Mesothelial cell of epicardium (in vitro differentiated cells): ENCODE measurements around the gene DCDC1. TPM values are rescaled to one million over a fixed set of nuclear protein-coding genes. Genes with fewer than 3 reads are reported as not detected.
A peak's percentile ranks its signal among the peaks of the same experiment; 100 is the strongest.

Experiments
- DNase-seq, 2 experiments: peaks; one replicate each; pipeline ENCODE4 v3.0.0; 2021; ENCODE audit warnings: low spot score in 2 of 2; ENCODE audit not compliant: unreplicated experiment in 2 of 2
- H3K27ac Mint-ChIP-seq: 2 replicates; pipeline ENCODE4 v1.8.0; 2021; ENCODE audit warnings: mixed read lengths
- H3K27me3 Mint-ChIP-seq: 2 replicates; pipeline ENCODE4 v1.8.0; 2021; ENCODE audit warnings: low read depth, mixed read lengths
- H3K36me3 Mint-ChIP-seq: 2 replicates; pipeline ENCODE4 v1.8.0; 2021; ENCODE audit warnings: mixed read lengths
- H3K4me1 Mint-ChIP-seq: 2 replicates; pipeline ENCODE4 v1.8.0; 2021; ENCODE audit warnings: mixed read lengths
- H3K4me3 Mint-ChIP-seq: 2 replicates; pipeline ENCODE4 v1.8.0; 2021; ENCODE audit warnings: mild to moderate bottlenecking, moderate library complexity, mixed read lengths
- H3K9me3 Mint-ChIP-seq: 2 replicates; pipeline ENCODE4 v1.8.0; 2021; ENCODE audit warnings: mixed read lengths
- total RNA-seq: library from RNA; stranded (reverse); gene quantifications from 3 replicates; pipeline ENCODE4 v1.2.1, GENCODE V29; 2021
- TF ChIP-seq, protein P1 (sequence below): fragments of 200-600 bp; sonication (generic); IDR thresholded peaks from one replicate; pipeline ENCODE4 v1.5.0; 2021; ENCODE audit warnings: antibody characterized with exemption; ENCODE audit not compliant: unreplicated experiment

DCDC1 gene
- total RNA-seq, 1 donor from 2014 or later, result 1.2 TPM

DNA sequence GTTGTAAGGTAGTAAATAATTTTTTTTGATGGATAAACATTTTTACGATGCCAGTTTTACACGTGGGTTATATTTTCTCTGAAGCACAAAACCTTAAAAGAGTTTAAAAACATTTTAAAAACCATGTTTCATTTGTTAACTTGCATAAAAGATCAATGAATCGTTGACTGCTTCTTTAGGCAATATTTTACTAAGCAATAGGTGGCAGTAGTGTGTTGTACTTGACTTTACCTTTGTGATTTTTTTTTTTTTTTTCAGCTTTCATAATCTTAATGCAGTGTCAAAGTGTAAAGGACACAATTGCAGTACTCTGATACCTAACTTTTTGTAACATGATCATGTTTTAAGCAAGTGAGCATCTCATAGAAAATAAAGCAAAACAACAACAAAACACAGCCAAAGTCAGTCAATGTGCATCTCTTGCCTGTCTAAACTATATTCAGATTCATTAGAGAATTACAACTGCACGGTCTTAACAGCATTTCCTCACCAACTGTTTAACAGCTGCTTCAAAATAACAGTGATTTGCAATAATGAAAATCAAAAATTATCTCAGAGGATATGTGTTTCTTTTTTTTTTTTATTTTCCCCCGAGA lies 27.8 kb upstream of the DCDC1 start:
- peaks cover 20% of the 10 kb centered on the region for H3K9me3 Mint-ChIP-seq
- no peak for DNase-seq
- no peaks in the 10 kb centered on the region for H3K4me1 Mint-ChIP-seq
- H3K36me3 Mint-ChIP-seq, result peaks cover 20% of the 10 kb centered on the region
- H3K4me3 Mint-ChIP-seq, result no peak overlapping the region
- H3K27me3 Mint-ChIP-seq, result no peaks in the 10 kb centered on the region
- no peak overlapping the region for H3K27ac Mint-ChIP-seq
- TF ChIP-seq, protein P1, sequence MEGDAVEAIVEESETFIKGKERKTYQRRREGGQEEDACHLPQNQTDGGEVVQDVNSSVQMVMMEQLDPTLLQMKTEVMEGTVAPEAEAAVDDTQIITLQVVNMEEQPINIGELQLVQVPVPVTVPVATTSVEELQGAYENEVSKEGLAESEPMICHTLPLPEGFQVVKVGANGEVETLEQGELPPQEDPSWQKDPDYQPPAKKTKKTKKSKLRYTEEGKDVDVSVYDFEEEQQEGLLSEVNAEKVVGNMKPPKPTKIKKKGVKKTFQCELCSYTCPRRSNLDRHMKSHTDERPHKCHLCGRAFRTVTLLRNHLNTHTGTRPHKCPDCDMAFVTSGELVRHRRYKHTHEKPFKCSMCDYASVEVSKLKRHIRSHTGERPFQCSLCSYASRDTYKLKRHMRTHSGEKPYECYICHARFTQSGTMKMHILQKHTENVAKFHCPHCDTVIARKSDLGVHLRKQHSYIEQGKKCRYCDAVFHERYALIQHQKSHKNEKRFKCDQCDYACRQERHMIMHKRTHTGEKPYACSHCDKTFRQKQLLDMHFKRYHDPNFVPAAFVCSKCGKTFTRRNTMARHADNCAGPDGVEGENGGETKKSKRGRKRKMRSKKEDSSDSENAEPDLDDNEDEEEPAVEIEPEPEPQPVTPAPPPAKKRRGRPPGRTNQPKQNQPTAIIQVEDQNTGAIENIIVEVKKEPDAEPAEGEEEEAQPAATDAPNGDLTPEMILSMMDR, result peak; percentile 59

DNA sequence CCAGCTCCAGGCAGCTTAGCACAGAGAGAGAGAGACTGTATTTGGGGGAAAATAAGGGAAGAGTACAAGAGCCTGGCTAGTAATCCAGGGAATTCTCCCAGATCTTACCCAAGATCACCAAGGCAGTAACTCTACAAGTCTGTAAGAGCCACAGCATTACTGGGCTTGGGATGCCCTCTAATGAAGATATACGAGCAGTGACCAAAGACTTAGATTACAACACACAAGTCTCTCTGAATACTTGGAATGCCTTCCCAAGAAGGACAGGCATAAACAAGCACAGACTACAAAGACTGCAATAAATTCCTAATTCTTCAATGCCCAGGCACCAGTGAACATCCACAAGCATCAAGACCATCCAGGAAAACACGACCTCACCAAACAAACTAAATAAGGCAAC lies 17.8 kb upstream of the DCDC1 start:
- Mint-ChIP-seq H3K4me1 (peaks cover 9% of the 10 kb centered on the region), H3K27ac (peak overlapping the region; percentile 87), H3K27me3 (no peaks in the 10 kb centered on the region), H3K9me3 (peaks cover 43% of the 10 kb centered on the region), H3K4me3 (no peak overlapping the region), H3K36me3 (peaks cover 39% of the 10 kb centered on the region)
- DNase-seq, result no peak
- TF ChIP-seq, protein P1, result no peak

DNA sequence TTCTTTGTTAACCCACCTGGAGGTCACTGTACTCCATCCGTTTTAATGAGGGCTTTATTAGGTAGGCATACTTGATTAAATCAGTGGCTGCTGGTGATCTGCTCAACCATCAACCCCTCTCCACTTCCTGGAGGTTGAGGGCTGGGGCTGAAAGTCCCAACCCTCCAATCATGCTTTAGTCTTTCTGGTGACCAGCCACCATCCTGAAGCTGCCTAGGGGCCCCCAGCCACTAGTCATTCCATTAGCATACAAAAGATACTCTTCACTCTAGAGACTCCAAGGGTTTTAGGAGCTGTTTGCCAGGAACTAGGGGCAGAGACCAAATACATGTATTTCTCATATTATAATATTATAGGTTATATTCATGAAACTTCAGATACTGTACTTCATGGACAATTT lies 13.6 kb upstream of the DCDC1 start:
- no peaks in the 10 kb centered on the region for H3K27me3 Mint-ChIP-seq
- no peak overlapping the region for H3K4me3 Mint-ChIP-seq
- peaks cover 17% of the 10 kb centered on the region for H3K36me3 Mint-ChIP-seq
- no peak for DNase-seq
- peaks cover 9% of the 10 kb centered on the region for H3K4me1 Mint-ChIP-seq
- H3K9me3 Mint-ChIP-seq, result peaks cover 8% of the 10 kb centered on the region
- H3K27ac Mint-ChIP-seq, result no peak overlapping the region
- TF ChIP-seq, protein P1, result no peak

DNA sequence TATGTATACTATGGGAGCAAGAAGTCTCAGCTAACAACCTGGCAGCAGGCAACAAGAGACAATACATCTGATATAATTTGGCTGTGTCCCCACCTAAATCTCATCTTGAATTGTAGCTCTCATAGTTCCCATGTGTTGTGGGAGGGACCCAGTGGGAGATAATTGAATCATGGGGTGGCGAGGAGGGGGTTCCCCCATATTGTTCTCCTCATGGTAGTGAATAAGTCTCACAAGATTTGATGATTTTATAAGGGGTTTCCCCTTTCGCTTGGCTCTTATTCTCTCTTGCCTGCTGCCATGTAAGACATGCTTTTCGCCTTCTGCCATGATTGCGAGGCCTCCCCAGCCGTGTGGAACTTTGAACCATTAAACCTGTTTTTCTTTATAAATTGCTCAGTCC lies 6.3 kb upstream of the DCDC1 start:
- Mint-ChIP-seq H3K36me3 (peaks cover 4% of the 10 kb centered on the region), H3K4me1 (peaks cover 4% of the 10 kb centered on the region), H3K27ac (no peak overlapping the region), H3K4me3 (no peak overlapping the region), H3K9me3 (no peaks in the 10 kb centered on the region), H3K27me3 (no peaks in the 10 kb centered on the region)
- TF ChIP-seq, protein P1, result no peak
- DNase-seq, result no peak

DNA sequence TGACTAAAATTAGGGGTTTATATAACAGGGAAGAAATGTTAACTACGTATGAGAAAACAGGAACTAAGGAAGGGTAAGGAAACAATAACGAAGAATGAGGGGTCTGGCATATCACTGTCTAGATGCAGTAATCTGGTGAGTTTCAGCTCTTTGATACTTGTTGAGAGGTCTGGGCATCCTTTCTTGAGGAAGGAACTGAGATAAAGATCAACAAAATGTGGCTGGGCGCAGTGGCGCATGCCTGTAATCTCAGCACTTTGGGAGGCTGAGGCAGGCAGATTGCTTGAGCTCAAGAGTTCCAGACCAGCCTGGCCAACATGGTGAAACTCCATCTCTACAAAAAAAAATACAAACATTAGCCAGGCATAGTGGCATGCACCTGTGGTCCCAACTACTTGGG lies 2.7 kb downstream of the DCDC1 start:
- DNase-seq, result no peak
- no peak overlapping the region for H3K4me3 Mint-ChIP-seq
- H3K4me1 Mint-ChIP-seq, result peaks cover 15% of the 10 kb centered on the region
- TF ChIP-seq, protein P1, result no peak
- no peaks in the 10 kb centered on the region for H3K9me3 Mint-ChIP-seq
- H3K36me3 Mint-ChIP-seq, result no peaks in the 10 kb centered on the region
- H3K27ac Mint-ChIP-seq, result no peak overlapping the region
- peaks cover 40% of the 10 kb centered on the region for H3K27me3 Mint-ChIP-seq

DNA sequence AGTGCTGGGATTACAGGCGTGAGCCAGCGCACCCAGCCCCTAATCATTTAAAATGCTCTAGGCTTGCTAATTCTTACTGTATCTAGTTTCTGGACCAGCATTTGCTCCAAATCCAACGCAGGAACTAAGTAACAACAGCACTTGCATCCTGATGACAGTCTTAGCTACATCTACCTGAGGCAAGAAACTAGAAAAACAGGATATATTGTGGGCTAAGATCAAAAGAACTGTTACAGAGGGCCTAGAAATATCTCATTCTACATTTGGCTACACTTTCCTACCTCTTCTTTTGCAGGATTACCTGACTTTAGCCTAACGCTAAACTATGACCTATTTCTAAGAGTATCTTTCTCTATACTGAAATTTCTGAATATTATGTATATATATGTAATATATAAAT lies 7.8 kb downstream of the DCDC1 start:
- H3K9me3 Mint-ChIP-seq, result no peaks in the 10 kb centered on the region

More for the DNA sequence above, 7.8 kb downstream of the DCDC1 start:
- no peak for DNase-seq
- TF ChIP-seq, protein P1, result no peak
- Mint-ChIP-seq H3K36me3 (no peaks in the 10 kb centered on the region), H3K27ac (no peak overlapping the region), H3K4me3 (no peak overlapping the region), H3K4me1 (no peaks in the 10 kb centered on the region), H3K27me3 (peaks cover 31% of the 10 kb centered on the region)
